ENCODE results near the gene DIAPH2.
"Not testable (repeated sequence)": the region's sequence is repeated elsewhere in the genome, so short reads cannot be mapped to it uniquely, and the experiment has no call there.

The DIAPH2 gene

DNA sequence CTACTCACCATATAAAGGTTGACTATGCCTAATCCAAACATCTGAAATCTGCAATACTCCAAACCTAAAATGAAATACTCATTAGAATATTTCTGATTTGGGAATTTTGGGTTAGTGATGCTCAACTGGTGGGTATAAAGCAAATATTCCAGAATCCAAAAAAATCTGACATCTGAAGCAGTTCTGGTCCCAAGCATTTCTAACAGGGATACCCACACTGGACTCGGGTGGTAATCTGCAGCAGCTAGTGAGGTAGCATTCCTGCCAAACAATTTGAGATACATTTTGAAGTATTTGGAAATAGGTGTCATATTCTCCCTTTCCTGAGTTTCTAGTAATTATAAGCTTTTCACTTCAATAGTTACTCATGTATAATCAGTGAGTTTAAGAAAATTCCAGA lies 149.5 kb downstream of the DIAPH2 start:
- DNase-seq = no peak

- DNase-seq = no peak
Measured at GRCh38 chrX:96835660-96836289, 151.1 kb downstream of the DIAPH2 start.

DNA sequence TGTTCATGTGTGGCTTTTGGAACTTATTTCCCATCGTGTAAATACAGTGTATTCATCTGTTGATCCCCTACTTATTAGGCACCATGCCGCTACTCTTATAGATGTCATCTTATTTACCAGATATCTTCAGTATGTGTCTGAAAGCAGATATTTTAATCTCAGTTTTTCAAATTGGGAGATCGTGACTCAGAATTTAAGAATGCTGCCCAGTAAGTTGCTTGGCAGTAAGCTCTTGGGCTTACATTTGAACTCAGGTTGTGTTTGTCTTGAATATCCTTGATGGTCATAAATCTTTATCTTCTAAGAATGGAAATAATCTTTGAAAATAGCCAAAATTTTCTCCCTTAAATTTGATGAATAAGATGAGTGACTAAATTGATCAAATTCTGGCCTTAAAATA lies 153.2 kb downstream of the DIAPH2 start:
- DNase-seq = no peak

DNA sequence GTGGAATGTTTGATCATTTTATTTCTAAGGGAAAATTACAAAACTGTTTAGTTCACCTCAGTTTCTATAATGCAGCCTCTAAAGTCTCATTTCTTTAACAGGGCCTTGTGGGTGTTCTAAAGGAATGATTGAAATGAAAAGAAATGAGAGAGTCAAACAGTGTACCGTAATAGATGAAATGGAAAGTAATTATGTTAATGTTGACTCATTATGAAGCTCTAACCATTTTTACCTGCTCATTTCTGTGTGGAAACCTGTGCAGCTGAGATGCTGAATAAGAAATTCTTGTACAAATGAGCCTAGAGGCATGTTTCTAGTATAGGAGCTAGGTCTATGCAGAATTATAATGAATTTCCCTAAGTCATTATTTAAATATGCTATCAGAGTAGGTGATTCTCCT lies 153.9 kb downstream of the DIAPH2 start:
- DNase-seq = no peak

GRCh38 chrX:96841325-96841724 lies 156.7 kb downstream of the DIAPH2 start:
- DNase-seq = no peak

DNA sequence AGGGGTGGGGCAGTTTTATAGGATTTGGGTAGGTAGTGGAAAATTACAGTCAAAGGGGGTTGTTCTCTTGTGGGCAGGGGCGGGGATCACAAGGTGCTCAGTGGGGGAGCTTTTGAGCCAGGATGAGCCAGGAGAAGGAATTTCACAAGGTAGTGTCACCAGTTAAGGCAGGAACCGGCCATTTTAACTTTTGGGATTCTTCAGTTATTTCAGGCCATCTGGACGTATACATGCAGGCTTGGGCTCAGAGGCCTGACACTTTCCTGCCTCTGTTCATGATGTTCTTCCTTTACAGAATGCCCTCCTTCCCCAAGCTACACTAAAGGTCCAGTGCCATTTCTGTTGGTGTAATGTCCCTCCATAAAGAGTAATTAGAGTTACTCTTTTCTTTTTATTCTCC lies 157.2 kb downstream of the DIAPH2 start:
- not testable (repeated sequence) for DNase-seq

- DNase-seq = no peak
Measured at GRCh38 chrX:96843566-96843965, 158.9 kb downstream of the DIAPH2 start.

DNA sequence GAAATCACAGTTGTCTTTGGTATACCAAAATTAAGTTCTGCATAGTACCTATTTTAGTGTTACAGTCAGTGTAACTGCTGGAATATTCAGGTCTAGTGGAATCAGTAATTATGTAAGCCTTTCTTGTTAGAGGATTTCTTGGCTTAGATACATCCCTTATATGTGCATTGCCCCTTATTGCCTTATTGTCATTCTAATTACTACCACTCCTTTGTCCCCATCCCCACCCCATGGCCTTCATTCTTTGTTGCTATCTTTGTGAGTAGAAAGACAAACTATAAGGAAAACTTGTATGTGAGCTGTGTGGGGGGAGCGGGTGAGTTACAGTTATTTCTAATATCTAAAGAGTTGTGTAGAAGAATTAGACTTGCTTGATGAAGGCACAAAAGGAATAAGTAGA lies 162.2 kb downstream of the DIAPH2 start:
- DNase-seq = no peak

GRCh38 chrX:96859422-96859821 lies 174.8 kb downstream of the DIAPH2 start:
- not testable (repeated sequence) for DNase-seq

- no peak for DNase-seq
Measured at GRCh38 chrX:96861218-96861617, 176.6 kb downstream of the DIAPH2 start.

GRCh38 chrX:96861661-96862060 lies 177.0 kb downstream of the DIAPH2 start:
- no peak for DNase-seq

- no peak for DNase-seq
Measured at GRCh38 chrX:96883608-96884007, 199.0 kb downstream of the DIAPH2 start, which contains the start of gene RPA4. Gene RPA4, plus strand, starts transcription at chrX:96883908. Its CDS starts 403 bp downstream, at chrX:96884311.

GRCh38 chrX:96884027-96884426 lies 199.4 kb downstream of the DIAPH2 start:
- DNase-seq = no peak

DNA sequence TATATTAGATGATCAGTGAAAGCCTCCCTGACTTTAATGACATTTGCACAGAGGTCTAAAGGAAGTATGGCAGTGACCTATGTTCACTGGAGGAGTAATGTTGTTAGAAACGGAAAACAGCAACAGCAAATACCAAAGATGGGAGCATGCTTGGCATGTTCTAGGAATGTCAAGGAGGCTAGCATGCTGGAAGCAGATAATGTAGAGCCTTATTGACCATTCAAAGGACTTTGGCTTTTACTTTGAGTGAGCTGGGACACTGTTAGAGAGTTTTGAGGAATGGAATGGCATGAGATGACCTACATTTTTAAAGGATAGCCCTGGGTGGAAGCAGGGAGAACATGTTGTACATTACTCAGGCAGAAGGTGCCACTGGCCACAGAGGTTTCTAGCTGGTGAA lies 205.1 kb downstream of the DIAPH2 start:
- no peak for DNase-seq

- no peak for DNase-seq
Measured at GRCh38 chrX:96906741-96907140, 222.1 kb downstream of the DIAPH2 start.

- DNase-seq = no peak
Measured at GRCh38 chrX:96907516-96908272, 223.1 kb downstream of the DIAPH2 start.

- DNase-seq = no peak
Measured at GRCh38 chrX:96909291-96909690, 224.6 kb downstream of the DIAPH2 start.

GRCh38 chrX:96918864-96919263 lies 234.2 kb downstream of the DIAPH2 start:
- DNase-seq = no peak

- no peak for DNase-seq
Measured at GRCh38 chrX:96919672-96920071, 235.0 kb downstream of the DIAPH2 start.

DNA sequence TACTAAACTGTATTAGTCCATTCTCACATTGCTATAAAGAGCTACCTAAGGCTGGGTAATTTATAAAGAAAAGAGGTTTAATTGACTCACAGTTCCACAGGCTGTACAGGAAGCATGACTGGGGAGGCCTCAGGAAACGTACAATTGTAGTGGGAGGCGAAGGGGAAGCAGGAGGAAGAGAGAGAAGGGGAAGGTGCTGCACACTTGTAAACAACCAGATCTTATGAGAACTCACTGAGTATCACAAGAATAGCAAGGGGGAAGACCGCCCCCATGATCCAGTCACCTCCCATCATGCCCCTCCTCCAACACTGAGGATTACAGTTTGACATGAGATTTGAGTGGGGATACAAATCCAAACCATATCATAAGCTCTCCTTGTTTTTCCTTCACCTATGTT lies 239.9 kb downstream of the DIAPH2 start:
- no peak for DNase-seq

DNA sequence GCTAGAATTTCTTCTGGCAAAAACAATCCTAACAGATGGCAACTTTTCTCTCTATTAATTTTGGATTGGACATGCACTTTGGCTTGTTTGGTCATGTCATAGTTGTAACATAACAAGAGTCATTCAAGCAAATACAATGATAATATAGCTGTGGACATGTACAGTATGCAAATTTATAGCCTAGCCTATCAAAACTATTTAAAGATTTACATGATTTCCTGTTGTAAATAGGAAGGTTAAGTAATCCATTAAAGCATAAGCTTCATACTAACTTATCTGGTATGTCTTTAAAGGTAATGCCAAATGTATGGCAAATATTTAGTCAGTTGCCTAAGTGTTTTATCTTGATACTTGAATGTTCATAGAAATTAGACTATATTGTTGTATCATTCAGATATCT lies 244.4 kb downstream of the DIAPH2 start:
- DNase-seq = no peak

GRCh38 chrX:96957718-96958117 lies 273.1 kb downstream of the DIAPH2 start:
- DNase-seq = no peak

DNA sequence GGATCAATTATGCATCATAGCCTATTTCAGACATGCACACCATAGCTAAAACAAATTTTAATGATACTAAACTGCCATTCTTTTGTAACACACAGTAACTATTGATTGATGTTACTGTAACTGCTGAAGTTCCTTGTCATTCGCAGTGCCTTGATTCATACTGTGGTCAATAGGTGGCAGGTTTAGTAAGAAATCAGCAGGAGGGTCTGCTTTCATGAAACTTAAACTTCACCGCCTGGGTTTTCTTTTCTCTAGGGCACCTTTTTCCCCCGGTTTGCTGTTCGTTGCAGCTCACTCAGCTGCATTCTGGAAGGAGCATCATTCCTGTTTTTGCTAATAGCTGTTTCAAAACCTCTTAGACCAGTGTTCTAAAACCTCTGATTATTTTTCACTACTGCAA lies 287.2 kb downstream of the DIAPH2 start:
- DNase-seq = no peak

DNA sequence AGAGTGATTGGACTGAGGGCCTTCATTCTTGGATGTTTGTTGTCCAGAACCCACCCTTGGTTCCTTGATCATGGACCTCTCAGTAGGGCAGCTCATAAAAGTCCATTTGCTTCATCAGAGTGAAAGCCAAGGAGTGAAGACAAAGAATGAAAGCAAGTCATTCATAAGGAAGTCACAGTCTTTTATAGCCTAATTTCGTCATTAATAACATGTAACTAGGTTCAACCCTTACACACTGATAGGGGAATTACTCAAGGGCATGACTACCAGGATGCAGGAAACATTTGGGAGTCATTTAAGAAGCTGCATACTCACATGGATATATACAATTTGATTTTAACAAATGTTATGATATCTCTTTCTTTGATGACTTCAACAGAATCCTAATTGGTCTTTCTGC lies 294.3 kb downstream of the DIAPH2 start:
- DNase-seq = no peak

DNA sequence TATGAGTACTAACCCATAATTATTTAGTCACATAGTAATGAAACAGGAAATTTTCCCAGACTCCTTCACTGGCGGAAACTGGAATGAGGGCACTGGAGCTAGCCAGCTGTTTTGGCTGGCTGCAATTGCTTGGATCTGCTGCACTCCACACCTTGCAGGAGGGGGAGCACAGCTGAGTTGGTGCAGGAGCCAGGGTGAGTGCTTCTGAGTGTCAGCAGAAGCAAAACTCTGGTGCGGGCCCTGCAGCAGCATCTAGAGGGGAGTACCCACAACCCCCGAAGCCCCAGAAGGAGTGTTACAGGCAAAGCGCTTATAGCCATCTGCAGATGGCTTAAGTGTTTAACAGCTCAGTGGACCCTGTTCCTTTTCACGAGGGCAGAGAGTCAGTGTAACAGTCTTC lies 295.1 kb downstream of the DIAPH2 start:
- no peak for DNase-seq
